HepG2 (cell line): ENCODE measurements around the gene PDGFA. TPM values are rescaled to one million over a fixed set of nuclear protein-coding genes. Genes with fewer than 3 reads are reported as not detected.
A peak's percentile ranks its signal among the peaks of the same experiment; 100 is the strongest.

Experiments
- ATAC-seq: fragments of 200-7000 bp; cut with Tn5 transposase; 3 replicates; pipeline ENCODE4 v1.9.1; 2020; ENCODE audit warnings: mild to moderate bottlenecking, moderate library complexity
- BruUV-seq: library from RNA; stranded (reverse); fragments of 400-500 nt; replicated peaks from 2 replicates; lab custom pipeline; 2021; lab: Mats Ljungman, UMichigan
- CTCF ChIA-PET: fragments of 300-600 bp; formaldehyde crosslinking; extraction: SDS; loops from one replicate; lab custom pipeline; 2021; ENCODE audit warnings: low total read pairs, inconsistent platforms, low intra/inter-chr PET ratio; lab: Yijun Ruan, JAX
- POLR2A ChIA-PET: fragments of 350-600 bp; sonication (Branson Sonifier 250); formaldehyde crosslinking; loops from one replicate; lab custom pipeline; 2020; ENCODE audit warnings: antibody characterized with exemption, inconsistent platforms; lab: Yijun Ruan, JAX
- DNase-seq: peaks from one replicate; pipeline ENCODE4 v3.0.0-alpha.2; 2015; ENCODE audit warnings: low spot score
- FAIRE-seq: peaks from 3 replicates; lab custom pipeline; 2011; peaks lifted over from hg19 to GRCh38; lab: Jason Lieb, UNC
- H2AFZ ChIP-seq: one replicate; pipeline ENCODE4 v1.6.1; 2011; ENCODE audit warnings: low read length, inconsistent platforms
- H3K27ac ChIP-seq: fragments of 300-600 bp; 3 replicates; pipeline ENCODE4 v1.8.0; 2011; ENCODE audit warnings: mixed run types, mild to moderate bottlenecking, mixed read lengths, low read length, inconsistent platforms; ENCODE audit not compliant: insufficient read depth; ENCODE audit errors: extremely low read length
- H3K27me3 ChIP-seq, 2 experiments: fragments of 200-600 bp in 1 of 2; 2 replicates in 1 of 2; 3 replicates in 1 of 2; pipeline versions ENCODE4 v1.6.0 to v1.8.0; 2011; ENCODE audit warnings: low read length in 2 of 2, mild to moderate bottlenecking in 2 of 2, moderate library complexity in 2 of 2, inconsistent platforms in 1 of 2; ENCODE audit not compliant: insufficient read depth in 2 of 2, control insufficient read depth in 1 of 2
- H3K36me3 ChIP-seq, 2 experiments: fragments of 200-600 bp in 1 of 2; replicated peaks in 1 of 2; 2 replicates in 1 of 2; 3 replicates in 1 of 2; pipeline versions ENCODE4 v1.5.1 to v1.8.0; 2011; ENCODE audit warnings: low read length in 2 of 2, inconsistent platforms in 1 of 2; ENCODE audit not compliant: insufficient read depth in 2 of 2, control insufficient read depth in 1 of 2
- H3K4me1 ChIP-seq: 2 replicates; pipeline ENCODE4 v1.5.1; 2012; ENCODE audit warnings: low read length, inconsistent platforms; ENCODE audit not compliant: insufficient read depth
- H3K4me2 ChIP-seq: 2 replicates; pipeline ENCODE4 v1.6.0; 2011; ENCODE audit warnings: low read depth, low read length, inconsistent platforms
- H3K4me3 ChIP-seq, 3 experiments: fragments of 200-600 bp in 1 of 3; sonication (generic), shearing (Covaris generic) in 1 of 3; replicated peaks in 1 of 3; 2 replicates each; pipeline ENCODE4 v1.5.1; 2011 to 2016; ENCODE audit warnings: low read length in 3 of 3, inconsistent platforms in 2 of 3, low read depth in 2 of 3, mild to moderate bottlenecking in 2 of 3, control low read depth in 1 of 3, mixed read lengths in 1 of 3; ENCODE audit not compliant: insufficient read depth in 1 of 3
- H3K79me2 ChIP-seq: one replicate; pipeline ENCODE4 v1.6.1; 2011; ENCODE audit warnings: low read length, inconsistent platforms; ENCODE audit not compliant: insufficient read depth
- H3K9ac ChIP-seq: 2 replicates; pipeline ENCODE4 v1.6.0; 2011; ENCODE audit warnings: mild to moderate bottlenecking, low read depth, low read length, inconsistent platforms; ENCODE audit not compliant: insufficient read depth
- H3K9me3 ChIP-seq: 2 replicates; pipeline ENCODE4 v1.5.1; 2012; ENCODE audit warnings: mild to moderate bottlenecking, low read length
- H4K20me1 ChIP-seq: 2 replicates; pipeline ENCODE4 v1.6.0; 2011; ENCODE audit warnings: inconsistent platforms, mild to moderate bottlenecking, low read length, moderate library complexity; ENCODE audit not compliant: insufficient read depth
- AHR ChIP-seq: IDR thresholded peaks from 2 replicates; pipeline ENCODE4 v1.6.1; 2018; ENCODE audit warnings: missing genetic modification reagents, missing compliant biosample characterization
- ARNT2 ChIP-seq: sonication (generic); formaldehyde crosslinking; IDR thresholded peaks from 2 replicates; pipeline ENCODE4 v1.8.0; 2022; ENCODE audit warnings: mild to moderate bottlenecking, low read depth, missing genetic modification reagents, moderate library complexity
- ATF1 ChIP-seq: IDR thresholded peaks from 2 replicates; pipeline ENCODE4 v1.6.1; 2016; ENCODE audit warnings: mild to moderate bottlenecking, control low read depth
- CC2D1A ChIP-seq: sonication (generic); formaldehyde crosslinking; IDR thresholded peaks from 2 replicates; pipeline ENCODE4 v1.8.1; 2023; ENCODE audit warnings: mild to moderate bottlenecking, missing genetic modification reagents
- CSRNP1 ChIP-seq: sonication (generic); formaldehyde crosslinking; IDR thresholded peaks from 2 replicates; pipeline ENCODE4 v1.8.1; 2023; ENCODE audit warnings: mild to moderate bottlenecking, missing genetic modification reagents
- CTCF ChIP-seq: sonication (generic); formaldehyde crosslinking; IDR thresholded peaks from 2 replicates; pipeline ENCODE4 v1.5.0; 2020; ENCODE audit warnings: mild to moderate bottlenecking, missing genetic modification reagents, moderate library complexity
- HDAC2 ChIP-seq: sonication (generic); formaldehyde crosslinking; IDR thresholded peaks from 2 replicates; pipeline ENCODE4 v1.4.0; 2020; ENCODE audit warnings: missing genetic modification reagents
- HOMEZ ChIP-seq: IDR thresholded peaks from 2 replicates; pipeline ENCODE4 v1.6.1; 2016; ENCODE audit warnings: low read depth
- KLF15 ChIP-seq: sonication (generic); formaldehyde crosslinking; IDR thresholded peaks from 2 replicates; pipeline ENCODE4 v1.8.1; 2023; ENCODE audit warnings: borderline replicate concordance, mild to moderate bottlenecking, inconsistent platforms, missing genetic modification reagents, mixed read lengths
- MTF2 ChIP-seq: sonication (generic); formaldehyde crosslinking; IDR thresholded peaks from 2 replicates; pipeline ENCODE4 v1.5.0; 2020; ENCODE audit warnings: missing genetic modification reagents, borderline replicate concordance
- SSRP1 ChIP-seq: IDR thresholded peaks from 2 replicates; pipeline ENCODE4 v1.6.1; 2016; ENCODE audit warnings: control low read depth
- STAT5B ChIP-seq: sonication (generic); formaldehyde crosslinking; IDR thresholded peaks from 2 replicates; pipeline ENCODE4 v1.4.0; 2020; ENCODE audit warnings: missing genetic modification reagents
- TFDP2 ChIP-seq: sonication (generic); formaldehyde crosslinking; IDR thresholded peaks from 2 replicates; pipeline ENCODE4 v1.4.0; 2020; ENCODE audit warnings: missing genetic modification reagents
- XRCC5 ChIP-seq: fragments of 200-400 bp; formaldehyde crosslinking; optimal IDR thresholded peaks from 2 replicates; pipeline ENCODE3; 2017; ENCODE audit warnings: mild to moderate bottlenecking, low read length
- ZMAT5 ChIP-seq: sonication (generic); formaldehyde crosslinking; IDR thresholded peaks from 2 replicates; pipeline ENCODE4 v1.5.0; 2020; ENCODE audit warnings: mild to moderate bottlenecking, low read depth, missing genetic modification reagents, borderline replicate concordance
- ZMYM2 ChIP-seq: sonication (generic); formaldehyde crosslinking; IDR thresholded peaks from 2 replicates; pipeline ENCODE4 v1.8.0; 2022; ENCODE audit warnings: mild to moderate bottlenecking, missing genetic modification reagents
- ZNF282 ChIP-seq: fragments of 450-650 bp; IDR thresholded peaks from 2 replicates; pipeline ENCODE4 v1.6.1; 2018; ENCODE audit not compliant: partially characterized antibody
- ZNF30 ChIP-seq: sonication (generic); formaldehyde crosslinking; IDR thresholded peaks from 2 replicates; pipeline ENCODE4 v1.5.0; 2020; ENCODE audit warnings: mild to moderate bottlenecking, missing genetic modification reagents
- ZNF33B ChIP-seq: sonication (generic); formaldehyde crosslinking; IDR thresholded peaks from 2 replicates; pipeline ENCODE4 v1.5.1; 2020; ENCODE audit warnings: mild to moderate bottlenecking, missing genetic modification reagents
- ZNF572 ChIP-seq: sonication (generic); formaldehyde crosslinking; IDR thresholded peaks from 2 replicates; pipeline ENCODE4 v1.5.1; 2020; ENCODE audit warnings: mild to moderate bottlenecking, missing genetic modification reagents
- WGBS: methylation state at CpG from one replicate; pipeline ENCODE4 v1.1.6; 2017; ENCODE audit warnings: low lambda C conversion rate; 5-methylcytosine and 5-hydroxymethylcytosine counted together
- in situ Hi-C: cut with HindIII; loops from 2 replicates; pipeline ENCODE4 v1.10.0; 2017; ENCODE audit warnings: low pct_unique_long_range_greater_than_20kb; ENCODE audit not compliant: extremely low pct_ligation_motif_present
- intact Hi-C: fragments of 100-400 bp; cut with micrococcal nuclease; formaldehyde crosslinking; loops from one replicate; pipeline ENCODE4 v1.10.0; 2022; ENCODE audit not compliant: unreplicated experiment
- polyA plus RNA-seq, 8 experiments: library from polyadenylated mRNA; depleted of rRNA in 3 of 8; stranded (reverse) in 7 of 8; unstranded in 1 of 8; fragments of >200 nt; fragmentation: Illumina TruSeq in 4 of 8; extraction: Trizol in 4 of 8; gene quantifications; 2 replicates each; pipeline versions ENCODE4 v1.2.1 to v1.2.3, GENCODE V29; 2011 to 2016; ENCODE audit warnings: low read depth in 4 of 8, missing spikeins in 1 of 8, mixed read lengths in 1 of 8; ENCODE audit not compliant: insufficient read depth in 1 of 8
- total RNA-seq, 5 experiments: library from RNA; depleted of rRNA; stranded (reverse); fragments of >200 nt; fragmentation: Illumina TruSeq; extraction: Trizol; gene quantifications; 2 replicates each; pipeline ENCODE4 v1.2.3, GENCODE V29; 2016; ENCODE audit warnings: low read depth in 1 of 5

Gene PDGFA
- total and polyA plus RNA-seq, 2 of the 13 experiments (the other 11 are each of a cell fraction or from before 2014, with no cell fraction given) = 1.5 to 3.4 TPM

GRCh38 chr7:526460-527034 is 6.9 kb upstream of the PDGFA start:
- H3K9ac ChIP-seq = no peak overlapping the region
- no peak overlapping the region for H3K4me3 ChIP-seq
- ChIA-PET POLR2A (interaction anchor here (0.6 kb wide), 1 partner anchor 10 kb away, joined by 4 read pairs; no protein-coding TSS in a partner anchor), CTCF (no interaction called here)
- no TSS peak for BruUV-seq
- no peak for ATAC-seq
- no peaks in the 10 kb centered on the region for H4K20me1 ChIP-seq
- intact Hi-C loops = no loop called here
- peaks cover 9% of the 10 kb centered on the region; the same call in 1 of the 2 replicates for H3K4me1 ChIP-seq
- no peak overlapping the region for H2AFZ ChIP-seq
- no peak for DNase-seq
- 56% methylated on average over 9 of the region's 22 CpGs for WGBS
- H3K79me2 ChIP-seq = no peaks in the 10 kb centered on the region
- H3K9me3 ChIP-seq = no peaks in the 10 kb centered on the region
- no peak overlapping the region for H3K27ac ChIP-seq
- no peak overlapping the region for H3K4me2 ChIP-seq
- FAIRE-seq = no peak
- H3K36me3 ChIP-seq = no peaks in the 10 kb centered on the region
- in situ Hi-C loops = no loop called here
- H3K27me3 ChIP-seq = peaks cover 17 to 54% of the 10 kb centered on the region in 2 experiments; a peak in 4 of 5 replicates
- no peak for TF ChIP-seq AHR (CRISPR knock-in tag)
- TF ChIP-seq HDAC2 = no peak
- TF ChIP-seq STAT5B (CRISPR knock-in tag) = no peak
- no peak for TF ChIP-seq SSRP1 (CRISPR knock-in tag)
- TF ChIP-seq CSRNP1 (CRISPR knock-in tag) = no peak
- no peak for TF ChIP-seq ZMYM2
- TF ChIP-seq MTF2 (CRISPR knock-in tag) = no peak
- TF ChIP-seq CC2D1A (CRISPR knock-in tag) = no peak
- TF ChIP-seq ZMAT5 = no peak
- TF ChIP-seq HOMEZ (CRISPR knock-in tag) = no peak
- TF ChIP-seq TFDP2 = no peak
- no peak for TF ChIP-seq ZNF30 (CRISPR knock-in tag)
- no peak for TF ChIP-seq ATF1 (CRISPR knock-in tag)
- no peak for TF ChIP-seq ARNT2 (CRISPR knock-in tag)
- TF ChIP-seq ZNF33B = no peak
- no peak for TF ChIP-seq ZNF282
- no peak for TF ChIP-seq ZNF572 (CRISPR knock-in tag)
- 0 out of 2 replicates have a peak, but pooled peaks have one; percentile 5 for TF ChIP-seq CTCF (CRISPR knock-in tag)
- no peak for TF ChIP-seq XRCC5
- no peak for TF ChIP-seq KLF15 (CRISPR knock-in tag)
